HepG2 (cell line): Measurements from ENCODE around the gene MFSD8. TPM values are rescaled to one million over a fixed set of nuclear protein-coding genes. Genes with fewer than 3 reads are reported as not detected.

ENCODE experiments used
- ATRX ChIP-seq: sonication (generic); formaldehyde crosslinking; IDR thresholded peaks from 2 replicates; pipeline ENCODE4 v1.4.0; 2020; ENCODE audit warnings: missing genetic modification reagents, borderline replicate concordance
- GABPA ChIP-seq, 2 experiments: IDR thresholded peaks; 2 replicates each; pipeline ENCODE4 v1.6.1; 2011 to 2016; ENCODE audit warnings: low read depth in 2 of 2, low read length in 1 of 2, missing biosample characterization in 1 of 2, missing genetic modification characterization in 1 of 2
- GMEB1 ChIP-seq: sonication (generic); formaldehyde crosslinking; IDR thresholded peaks from 2 replicates; pipeline ENCODE4 v1.5.1; 2020; ENCODE audit warnings: missing genetic modification reagents, mild to moderate bottlenecking, borderline replicate concordance
- HNF4A ChIP-seq: sonication (generic); formaldehyde crosslinking; IDR thresholded peaks from 2 replicates; pipeline ENCODE4 v1.4.0; 2020; ENCODE audit warnings: missing genetic modification reagents
- HNRNPK ChIP-seq: fragments of 200-400 bp; formaldehyde crosslinking; IDR thresholded peaks from 2 replicates; pipeline ENCODE4 v1.6.1; 2018; ENCODE audit warnings: low read length, low read depth, moderate library complexity, mild to moderate bottlenecking; ENCODE audit not compliant: poor library complexity, severe bottlenecking
- PHF5A ChIP-seq: IDR thresholded peaks from one replicate; pipeline ENCODE4 v1.6.1; 2018; ENCODE audit warnings: low read depth, missing genetic modification reagents; ENCODE audit not compliant: unreplicated experiment
- SP5 ChIP-seq: IDR thresholded peaks from 2 replicates; pipeline ENCODE4 v1.6.1; 2016; ENCODE audit warnings: low read depth, borderline replicate concordance
- TBP ChIP-seq: sonication (generic); formaldehyde crosslinking; IDR thresholded peaks from 2 replicates; pipeline ENCODE4 v1.5.0; 2020; ENCODE audit warnings: missing genetic modification reagents
- THAP9 ChIP-seq: sonication (generic); formaldehyde crosslinking; IDR thresholded peaks from 2 replicates; pipeline ENCODE4; 2020; ENCODE audit warnings: missing genetic modification reagents, mild to moderate bottlenecking, borderline replicate concordance
- ZBTB38 ChIP-seq: sonication (generic); formaldehyde crosslinking; IDR thresholded peaks from 2 replicates; pipeline ENCODE4 v1.5.1; 2020; ENCODE audit warnings: mild to moderate bottlenecking, missing genetic modification reagents
- ZBTB44 ChIP-seq: sonication (generic); formaldehyde crosslinking; IDR thresholded peaks from 2 replicates; pipeline ENCODE4 v1.4.0; 2020; ENCODE audit warnings: missing genetic modification reagents
- ZMYM3 ChIP-seq: sonication (generic); formaldehyde crosslinking; IDR thresholded peaks from 2 replicates; pipeline ENCODE4 v1.5.1; 2020; ENCODE audit warnings: mild to moderate bottlenecking, missing genetic modification reagents
- ZNF17 ChIP-seq: sonication (generic); formaldehyde crosslinking; IDR thresholded peaks from 2 replicates; pipeline ENCODE4 v1.5.0; 2020; ENCODE audit warnings: mild to moderate bottlenecking, missing genetic modification reagents
- ZNF180 ChIP-seq: sonication (generic); formaldehyde crosslinking; IDR thresholded peaks from 2 replicates; pipeline ENCODE4 v1.4.0; 2020; ENCODE audit warnings: low read depth, missing genetic modification reagents, borderline replicate concordance
- ZNF280D ChIP-seq: sonication (generic); formaldehyde crosslinking; IDR thresholded peaks from 2 replicates; pipeline ENCODE4 v1.5.1; 2020; ENCODE audit warnings: mild to moderate bottlenecking, missing genetic modification reagents
- ZNF660 ChIP-seq: sonication (generic); formaldehyde crosslinking; IDR thresholded peaks from 2 replicates; pipeline ENCODE4 v1.5.1; 2020; ENCODE audit warnings: mild to moderate bottlenecking, low read depth, missing genetic modification reagents, borderline replicate concordance
- ZNF720 ChIP-seq: sonication (generic); formaldehyde crosslinking; IDR thresholded peaks from 2 replicates; pipeline ENCODE4 v1.4.0; 2020; ENCODE audit warnings: missing genetic modification reagents
- polyA plus RNA-seq, 8 experiments: library from polyadenylated mRNA; depleted of rRNA in 3 of 8; stranded (reverse) in 7 of 8; unstranded in 1 of 8; fragments of >200 nt; fragmentation: Illumina TruSeq in 4 of 8; extraction: Trizol in 4 of 8; gene quantifications; 2 replicates each; pipeline versions ENCODE4 v1.2.1 to v1.2.3, GENCODE V29; 2011 to 2016; ENCODE audit warnings: low read depth in 4 of 8, missing spikeins in 1 of 8, mixed read lengths in 1 of 8; ENCODE audit not compliant: insufficient read depth in 1 of 8
- total RNA-seq, 5 experiments: library from RNA; depleted of rRNA; stranded (reverse); fragments of >200 nt; fragmentation: Illumina TruSeq; extraction: Trizol; gene quantifications; 2 replicates each; pipeline ENCODE4 v1.2.3, GENCODE V29; 2016; ENCODE audit warnings: low read depth in 1 of 5

The MFSD8 gene
- total and polyA plus RNA-seq, 2 of the 13 experiments (the other 11 are each of a cell fraction or from before 2014, with no cell fraction given) = 24.8 to 25.5 TPM

- TF ChIP-seq ZBTB44 (CRISPR knock-in tag) = no peak
- TF ChIP-seq ZNF180 = no peak
- TF ChIP-seq HNF4A (CRISPR knock-in tag) = no peak; the same call in 1 of the 2 replicates
- no peak for TF ChIP-seq PHF5A (CRISPR knock-in tag)
- no peak for TF ChIP-seq ZNF720
- TF ChIP-seq SP5 (CRISPR knock-in tag) = peak; percentile 67
- TF ChIP-seq GABPA (IDR thresholded peaks at IDR 0.05; ENCODE audit: low read depth, low read length) = no peak; the same call in 1 of the 2 replicates
- TF ChIP-seq GABPA (CRISPR knock-in tag; IDR thresholded peaks at IDR 0.05; ENCODE audit: low read depth) = peak; percentile 68
- no peak for TF ChIP-seq ATRX (CRISPR knock-in tag)
- peak; percentile 88; the same call in 1 of the 2 replicates for TF ChIP-seq THAP9 (CRISPR knock-in tag)
- TF ChIP-seq HNRNPK = peak; percentile 45
- no peak for TF ChIP-seq ZNF660 (CRISPR knock-in tag)
- no peak for TF ChIP-seq TBP (CRISPR knock-in tag)
- peak; percentile 54 for TF ChIP-seq ZMYM3
- TF ChIP-seq ZBTB38 (CRISPR knock-in tag) = peak; percentile 47; the same call in 1 of the 2 replicates
- peak; percentile 34; the same call in 1 of the 2 replicates for TF ChIP-seq ZNF280D
- TF ChIP-seq ZNF17 (CRISPR knock-in tag) = no peak
- TF ChIP-seq GMEB1 = peak; percentile 95
Measured at GRCh38 chr4:127965062-127965802, at the start of gene MFSD8, which contains the start of gene ABHD18 (continued).
